ENCODE data around the gene PPARD.

- TF ChIP-seq CTCF (conservative IDR thresholded peaks at IDR 0.05; ENCODE audit: low read length) (no peak), EZH2phosphoT487 (IDR thresholded peaks at IDR 0.05; ENCODE audit: borderline replicate concordance, low read depth, low read length) (no peak)
Observed at GRCh38 chr6:35366204-35366596, 23.8 kb downstream of the PPARD start.

Data from OCI-LY7 (cell line).